Common myeloid progenitor, CD34-positive (primary cell): ENCODE measurements around the gene EPHB1.

ENCODE experiments used
- CTCF ChIA-PET: fragments of 350-600 bp; sonication (Branson Sonifier 250); formaldehyde crosslinking; loops from one replicate; lab custom pipeline; 2021; ENCODE audit warnings: antibody characterized with exemption; lab: Charles Lee
- POLR2A ChIA-PET: fragments of 350-600 bp; sonication (Branson Sonifier 250); formaldehyde crosslinking; loops from one replicate; lab custom pipeline; 2021; ENCODE audit warnings: antibody characterized with exemption; lab: Charles Lee
- DNase-seq, 3 donors: peaks; one replicate each; pipeline versions ENCODE4 v3.0.0 to v3.0.0-alpha.2; 2013
- H3K27ac ChIP-seq, 2 experiments: 1 replicate in 1 of 2; 2 replicates in 1 of 2; pipeline ENCODE4 v1.7.0; 2013; ENCODE audit warnings: inconsistent platforms in 2 of 2, low read length in 2 of 2, mild to moderate bottlenecking in 2 of 2, low read depth in 1 of 2, moderate library complexity in 1 of 2; ENCODE audit not compliant: severe bottlenecking in 2 of 2, insufficient read depth in 1 of 2, poor library complexity in 1 of 2
- H3K27me3 ChIP-seq, 5 experiments: replicated peaks in 2 of 5; 1 replicate in 3 of 5; 2 replicates in 2 of 5; pipeline versions ENCODE4 v1.6.1 to v1.7.0; 2013; ENCODE audit warnings: low read length in 4 of 5, mild to moderate bottlenecking in 2 of 5, moderate library complexity in 2 of 5, inconsistent platforms in 1 of 5; ENCODE audit not compliant: insufficient read depth in 5 of 5, control insufficient read depth in 4 of 5
- H3K36me3 ChIP-seq, 4 experiments: 1 replicate in 2 of 4; 2 replicates in 2 of 4; pipeline versions ENCODE4 v1.6.1 to v1.7.0; 2013; ENCODE audit warnings: low read length in 3 of 4, control low read depth in 1 of 4, mild to moderate bottlenecking in 1 of 4; ENCODE audit not compliant: control insufficient read depth in 4 of 4, insufficient read depth in 4 of 4
- H3K4me1 ChIP-seq, 4 experiments: 1 replicate in 3 of 4; 2 replicates in 1 of 4; pipeline versions ENCODE4 v1.6.1 to v1.7.1; 2013; ENCODE audit warnings: low read length in 3 of 4, mild to moderate bottlenecking in 3 of 4, control low read depth in 1 of 4, inconsistent platforms in 1 of 4, moderate library complexity in 1 of 4; ENCODE audit not compliant: control insufficient read depth in 4 of 4, insufficient read depth in 4 of 4; ENCODE audit errors: control extremely low read depth in 1 of 4
- H3K4me3 ChIP-seq, 7 experiments: 1 replicate in 4 of 7; 2 replicates in 3 of 7; pipeline versions ENCODE4 v1.5.1 to v1.7.0; 2013; ENCODE audit warnings: mild to moderate bottlenecking in 7 of 7, low read length in 6 of 7, moderate library complexity in 6 of 7, inconsistent platforms in 2 of 7, low read depth in 2 of 7, control low read depth in 1 of 7; ENCODE audit not compliant: insufficient read depth in 4 of 7, control insufficient read depth in 1 of 7; ENCODE audit errors: extremely low read depth in 1 of 7
- H3K9me3 ChIP-seq, 5 experiments: 1 replicate in 4 of 5; 2 replicates in 1 of 5; pipeline versions ENCODE4 v1.6.1 to v1.7.1; 2013; ENCODE audit warnings: low read length in 4 of 5, mild to moderate bottlenecking in 2 of 5, inconsistent platforms in 1 of 5, low read depth in 1 of 5, moderate library complexity in 1 of 5; ENCODE audit not compliant: control insufficient read depth in 4 of 5, insufficient read depth in 2 of 5; ENCODE audit errors: control extremely low read depth in 1 of 5
- WGBS: methylation state at CpG from one replicate; pipeline ENCODE4 v1.1.5; 2013; ENCODE audit not compliant: insufficient coverage; 5-methylcytosine and 5-hydroxymethylcytosine counted together

The EPHB1 gene

DNA sequence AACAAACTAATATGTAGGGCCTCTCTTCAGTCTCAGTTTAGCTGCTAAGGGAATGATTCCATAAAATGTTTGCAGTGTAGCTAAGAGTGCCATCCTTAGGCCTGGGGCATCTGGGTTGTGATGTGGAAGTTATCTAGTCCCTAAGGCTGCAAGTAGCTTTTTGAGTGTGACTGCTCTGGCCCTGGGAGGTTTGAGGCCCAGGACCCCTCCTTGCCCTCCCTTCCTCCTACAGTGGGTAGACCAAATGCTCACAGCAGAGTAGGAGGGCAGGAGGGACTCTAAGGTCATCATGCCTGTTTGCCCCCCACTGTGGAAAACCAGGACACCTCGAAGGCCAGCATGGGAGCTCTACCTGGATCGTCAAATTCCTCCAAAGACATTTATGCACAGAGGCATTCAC lies 115.0 kb downstream of the EPHB1 start:
- DNase-seq = no peak
- no peak overlapping the region for H3K4me3 ChIP-seq
- 94% methylated on average over 2 of the region's 2 CpGs for WGBS
- CTCF ChIA-PET = no interaction called here
- no peak overlapping the region for H3K27ac ChIP-seq
- H3K4me1 ChIP-seq = peaks cover 0 to 7% (median 0%) of the 10 kb centered on the region in 4 experiments
- no peaks in the 10 kb centered on the region for H3K36me3 ChIP-seq
- H3K9me3 ChIP-seq = no peaks in the 10 kb centered on the region
- no peaks in the 10 kb centered on the region for H3K27me3 ChIP-seq
- POLR2A ChIA-PET = no interaction called here

DNA sequence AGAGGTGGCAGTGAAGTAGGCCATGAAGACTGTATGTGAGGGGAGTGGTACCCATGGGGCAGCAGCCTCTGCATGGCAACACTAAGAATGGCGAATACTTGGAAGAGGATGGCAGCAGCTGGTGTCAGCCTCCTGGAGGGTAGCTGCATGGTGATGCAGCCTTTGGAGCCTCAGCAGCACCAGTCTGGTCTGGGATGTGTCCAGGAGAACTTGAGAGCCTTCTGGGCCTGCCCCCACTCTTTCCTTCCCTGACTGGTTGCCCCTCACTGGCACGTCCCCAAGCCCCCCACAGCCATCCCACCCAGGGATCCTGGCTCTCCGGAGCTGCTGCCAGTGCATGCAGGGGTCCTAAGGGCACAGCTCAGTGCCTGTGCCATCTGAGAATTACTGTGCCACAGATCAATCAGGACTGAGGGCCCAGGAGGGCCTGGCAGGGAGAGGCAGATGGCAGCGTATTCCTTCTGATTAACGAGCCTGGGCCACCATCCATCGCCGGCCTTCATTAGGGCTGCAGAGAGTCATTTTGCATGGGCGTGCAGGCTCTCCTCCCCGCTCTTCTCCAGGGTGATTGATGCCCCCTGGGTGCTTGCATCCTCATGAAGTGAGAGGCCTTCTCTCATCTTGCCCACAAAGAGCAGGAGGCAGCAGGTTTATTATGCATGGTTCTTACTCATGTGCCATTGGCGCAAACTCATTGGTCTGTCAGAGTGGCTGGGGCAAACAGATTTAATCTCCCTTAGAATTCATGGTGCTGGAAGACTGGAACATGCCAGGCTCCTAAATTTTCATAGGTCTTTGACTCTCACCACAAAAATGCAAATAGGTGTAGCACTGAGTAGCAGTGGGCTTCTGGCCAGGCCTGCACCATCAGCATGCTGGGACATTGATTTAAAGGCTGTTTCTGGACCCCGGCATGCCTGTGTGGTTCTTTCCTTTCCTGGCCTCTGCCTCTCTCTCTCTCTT lies 116.8 kb downstream of the EPHB1 start:
- WGBS = 98% methylated on average over 9 of the region's 11 CpGs
- Histone ChIP-seq H3K27ac (no peak overlapping the region), H3K36me3 (no peaks in the 10 kb centered on the region), H3K27me3 (no peaks in the 10 kb centered on the region), H3K9me3 (no peaks in the 10 kb centered on the region), H3K4me1 (no peaks in the 10 kb centered on the region), H3K4me3 (no peak overlapping the region)
- ChIA-PET CTCF (no interaction called here), POLR2A (no interaction called here)
- no peak for DNase-seq

GRCh38 chr3:134916276-134916961 lies 121.4 kb downstream of the EPHB1 start:
- H3K27me3 ChIP-seq = no peaks in the 10 kb centered on the region
- H3K4me3 ChIP-seq = no peak overlapping the region
- no peak overlapping the region for H3K27ac ChIP-seq
- no peak for DNase-seq
- ChIA-PET CTCF (no interaction called here), POLR2A (no interaction called here)
- peaks cover 0 to 4% (median 1%) of the 10 kb centered on the region in 4 experiments for H3K4me1 ChIP-seq
- 95% methylated on average over 29 of the region's 37 CpGs for WGBS
- H3K9me3 ChIP-seq = no peaks in the 10 kb centered on the region
- no peaks in the 10 kb centered on the region for H3K36me3 ChIP-seq

DNA sequence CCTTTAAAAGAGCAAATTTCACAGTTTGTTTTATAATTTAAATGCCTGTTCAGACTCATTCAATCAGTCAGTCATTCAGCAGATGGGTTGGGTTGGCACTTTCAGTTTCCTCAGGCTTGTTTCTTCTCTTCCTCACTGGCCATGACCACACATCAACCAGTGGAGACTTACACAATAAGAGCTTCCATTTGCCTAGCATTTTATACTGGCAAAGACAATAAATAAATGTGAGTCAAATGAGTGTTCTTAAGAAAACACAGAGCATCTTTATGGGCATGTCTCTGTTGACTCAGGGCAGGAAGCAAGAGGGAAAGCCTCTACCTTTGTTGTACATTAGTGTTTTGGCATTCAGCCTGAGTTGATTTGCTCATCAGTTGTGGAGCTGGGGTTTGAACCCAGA lies 122.6 kb downstream of the EPHB1 start:
- ChIA-PET CTCF (no interaction called here), POLR2A (no interaction called here)
- H3K9me3 ChIP-seq = no peaks in the 10 kb centered on the region
- H3K4me3 ChIP-seq = no peak overlapping the region
- H3K27me3 ChIP-seq = no peaks in the 10 kb centered on the region
- H3K36me3 ChIP-seq = no peaks in the 10 kb centered on the region
- no peak overlapping the region for H3K27ac ChIP-seq
- peak in 1 of 3 donors; percentile 14 for DNase-seq
- peaks cover 0 to 4% (median 1%) of the 10 kb centered on the region in 4 experiments for H3K4me1 ChIP-seq

DNA sequence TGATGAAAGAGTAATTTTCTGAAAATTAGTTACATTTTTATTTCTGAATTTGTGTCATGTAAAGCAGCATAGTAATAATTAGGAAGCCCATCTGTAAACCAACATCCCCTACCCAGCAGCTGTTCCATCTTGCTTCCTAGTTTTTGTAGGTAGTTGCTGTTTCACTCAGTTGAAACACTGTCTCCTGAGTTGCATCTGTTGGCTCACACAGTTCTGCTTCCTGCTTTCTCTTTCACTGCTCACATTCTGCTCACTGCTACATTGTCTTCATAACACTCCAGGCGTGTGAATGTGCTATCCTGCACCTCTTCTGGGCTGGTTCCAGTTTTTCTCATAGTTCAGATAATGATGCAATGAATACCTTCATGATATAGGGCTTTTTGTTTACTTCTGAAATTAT lies 123.4 kb downstream of the EPHB1 start:
- Histone ChIP-seq H3K9me3 (no peaks in the 10 kb centered on the region), H3K27ac (no peak overlapping the region), H3K4me3 (no peak overlapping the region), H3K27me3 (no peaks in the 10 kb centered on the region), H3K36me3 (no peaks in the 10 kb centered on the region), H3K4me1 (peaks cover 0 to 4% (median 1%) of the 10 kb centered on the region in 4 experiments)
- peak; percentile 1 to 74 (median 43) for DNase-seq
- no CpG with 5 or more reads among the region's 1 CpG for WGBS
- ChIA-PET POLR2A (no interaction called here), CTCF (no interaction called here)

DNA sequence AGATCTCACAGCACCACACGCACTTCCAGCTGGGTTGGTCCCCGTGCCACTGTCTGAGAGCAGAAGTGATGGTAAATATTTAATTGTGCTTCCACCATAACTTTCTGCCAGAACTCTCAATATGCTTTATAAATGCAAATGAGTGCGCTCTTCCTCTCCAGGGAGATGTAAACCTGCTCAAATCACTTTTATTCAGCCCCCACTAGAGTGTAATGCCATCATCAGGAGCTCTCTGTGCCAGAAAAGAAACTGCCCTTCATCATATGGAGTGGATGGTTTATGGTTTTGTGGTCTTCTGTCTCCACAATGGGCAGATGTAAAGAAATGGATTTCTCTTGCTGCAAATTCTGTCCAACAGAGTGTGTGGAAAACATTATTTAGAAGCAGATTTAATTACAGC lies 127.0 kb downstream of the EPHB1 start:
- WGBS = no CpG with 5 or more reads among the region's 3 CpGs
- no peaks in the 10 kb centered on the region for H3K27me3 ChIP-seq

GRCh38 chr3:134922866-134923265 lies 127.8 kb downstream of the EPHB1 start:
- Histone ChIP-seq H3K27ac (no peak overlapping the region), H3K4me1 (peaks cover 0 to 4% (median 1%) of the 10 kb centered on the region in 4 experiments), H3K4me3 (no peak overlapping the region), H3K9me3 (peaks cover 0 to 13% (median 3%) of the 10 kb centered on the region in 5 experiments), H3K36me3 (no peaks in the 10 kb centered on the region), H3K27me3 (no peaks in the 10 kb centered on the region)
- ChIA-PET CTCF (interaction anchor here (0.8 kb wide), 1 partner anchor 21 kb away, joined by 3 read pairs; no protein-coding TSS in a partner anchor), POLR2A (no interaction called here)
- DNase-seq = no peak
- 98% methylated on average over 5 of the region's 6 CpGs for WGBS

More for the DNA sequence above, 127.0 kb downstream of the EPHB1 start:
- H3K4me1 ChIP-seq = peaks cover 0 to 4% (median 1%) of the 10 kb centered on the region in 4 experiments
- no peak for DNase-seq
- ChIA-PET POLR2A (no interaction called here), CTCF (no interaction called here)
- no peak overlapping the region for H3K27ac ChIP-seq
- H3K36me3 ChIP-seq = no peaks in the 10 kb centered on the region
- no peak overlapping the region for H3K4me3 ChIP-seq
- H3K9me3 ChIP-seq = peaks cover 0 to 13% (median 3%) of the 10 kb centered on the region in 5 experiments
